HG03108 (cell line): ENCODE measurements around the gene CYBB.
A peak's percentile ranks its signal among the peaks of the same experiment; 100 is the strongest.

ENCODE experiments used
- ATAC-seq: cut with Tn5 transposase; IDR thresholded peaks from one replicate; pipeline ENCODE4 v1.9.1; 2021; ENCODE audit warnings: moderate library complexity; ENCODE audit not compliant: unreplicated experiment

CYBB gene

DNA sequence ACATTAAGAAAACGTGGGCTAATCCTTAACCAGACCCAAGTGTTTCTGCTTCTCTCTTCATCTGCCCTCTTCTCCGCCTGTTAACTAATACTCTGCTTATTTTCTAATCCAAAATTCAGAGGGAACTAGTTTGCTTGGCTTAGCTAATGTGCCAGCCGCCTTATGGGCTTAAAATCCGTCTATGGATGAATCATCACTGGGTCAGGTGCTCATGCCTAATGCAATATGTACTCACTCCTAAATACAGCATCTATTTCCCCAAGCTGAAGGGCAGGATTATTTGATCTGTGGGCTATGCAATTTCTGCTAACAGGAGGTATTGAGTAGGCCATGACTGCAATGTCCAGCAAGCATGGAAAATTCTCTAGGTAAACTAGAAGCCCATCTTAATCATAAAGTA is 55.1 kb downstream of the CYBB start:
- no peak for ATAC-seq

DNA sequence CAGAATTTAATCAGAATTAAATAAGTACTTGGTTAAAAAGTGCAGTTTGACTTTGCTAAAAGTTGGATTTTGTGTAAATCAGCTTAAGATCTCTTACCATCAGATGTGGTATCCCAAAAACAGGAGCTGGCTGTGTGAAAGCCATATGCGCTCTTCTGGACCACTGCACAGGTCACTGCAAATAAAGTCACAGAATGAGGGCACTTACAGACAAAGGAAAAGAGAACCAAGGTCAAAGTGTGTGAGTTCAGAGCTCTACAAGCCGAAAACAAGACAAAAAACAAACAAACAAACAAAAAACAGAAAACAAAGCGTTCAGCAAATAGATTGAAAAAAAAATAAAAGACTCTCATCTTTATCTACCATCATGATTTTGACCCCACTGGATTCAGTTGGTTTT is 61.1 kb downstream of the CYBB start:
- no peak for ATAC-seq

DNA sequence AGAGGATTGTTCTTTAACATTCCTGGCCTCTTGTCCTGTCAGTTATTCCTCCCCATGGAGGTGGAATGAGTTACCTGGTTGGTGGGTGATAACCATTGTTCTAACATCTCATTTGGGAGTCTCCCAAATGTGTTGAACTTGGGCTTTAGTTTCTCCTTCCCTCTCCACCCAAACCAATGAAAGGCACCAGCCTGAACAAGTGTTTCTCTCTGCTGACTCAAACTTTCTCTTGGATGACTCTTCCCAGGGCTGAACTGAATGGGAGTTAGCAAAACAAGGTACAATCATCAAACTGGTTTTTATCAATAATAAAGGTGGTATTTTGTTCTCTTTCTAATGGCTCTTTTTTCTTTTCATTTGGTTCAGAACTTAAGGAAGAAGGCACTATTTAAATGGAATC is 64.8 kb downstream of the CYBB start:
- ATAC-seq = no peak

DNA sequence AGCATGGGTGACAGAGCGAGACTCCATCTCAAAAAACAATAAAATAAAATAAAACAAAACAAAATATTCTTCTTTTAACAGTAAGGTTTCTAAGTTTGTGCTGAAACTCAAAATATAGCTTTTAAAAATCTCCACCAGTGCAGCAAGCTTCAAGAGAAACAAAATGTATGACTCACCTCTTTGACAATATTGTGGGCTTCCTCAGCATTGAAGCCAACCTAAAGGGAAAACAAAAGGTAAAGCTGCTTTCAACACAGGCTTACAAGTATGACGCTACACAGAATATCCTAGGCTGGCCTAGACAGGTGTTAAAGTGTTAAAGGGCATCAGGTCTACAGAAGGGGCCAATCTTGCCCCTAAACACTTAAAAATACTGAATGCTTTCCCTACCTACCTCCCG is 66.3 kb downstream of the CYBB start:
- no peak for ATAC-seq

DNA sequence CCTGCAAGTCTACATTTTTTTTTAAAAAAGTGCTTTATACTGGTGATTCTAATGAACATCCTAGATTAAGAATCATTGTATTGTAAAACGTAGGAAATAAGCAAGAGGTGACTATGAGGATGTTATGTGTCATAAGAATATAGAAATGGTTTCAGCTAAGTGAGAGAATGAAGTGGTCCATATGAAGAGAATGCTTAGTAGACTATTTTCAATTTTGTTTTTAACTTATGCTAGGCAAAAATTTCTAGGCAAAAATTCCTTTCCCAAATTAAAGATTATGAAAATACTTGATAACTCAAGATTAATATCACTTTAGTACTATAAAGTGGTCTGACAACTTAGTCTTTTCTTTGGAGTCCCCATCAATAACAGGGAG is 66.7 kb downstream of the CYBB start:
- ATAC-seq = no peak

DNA sequence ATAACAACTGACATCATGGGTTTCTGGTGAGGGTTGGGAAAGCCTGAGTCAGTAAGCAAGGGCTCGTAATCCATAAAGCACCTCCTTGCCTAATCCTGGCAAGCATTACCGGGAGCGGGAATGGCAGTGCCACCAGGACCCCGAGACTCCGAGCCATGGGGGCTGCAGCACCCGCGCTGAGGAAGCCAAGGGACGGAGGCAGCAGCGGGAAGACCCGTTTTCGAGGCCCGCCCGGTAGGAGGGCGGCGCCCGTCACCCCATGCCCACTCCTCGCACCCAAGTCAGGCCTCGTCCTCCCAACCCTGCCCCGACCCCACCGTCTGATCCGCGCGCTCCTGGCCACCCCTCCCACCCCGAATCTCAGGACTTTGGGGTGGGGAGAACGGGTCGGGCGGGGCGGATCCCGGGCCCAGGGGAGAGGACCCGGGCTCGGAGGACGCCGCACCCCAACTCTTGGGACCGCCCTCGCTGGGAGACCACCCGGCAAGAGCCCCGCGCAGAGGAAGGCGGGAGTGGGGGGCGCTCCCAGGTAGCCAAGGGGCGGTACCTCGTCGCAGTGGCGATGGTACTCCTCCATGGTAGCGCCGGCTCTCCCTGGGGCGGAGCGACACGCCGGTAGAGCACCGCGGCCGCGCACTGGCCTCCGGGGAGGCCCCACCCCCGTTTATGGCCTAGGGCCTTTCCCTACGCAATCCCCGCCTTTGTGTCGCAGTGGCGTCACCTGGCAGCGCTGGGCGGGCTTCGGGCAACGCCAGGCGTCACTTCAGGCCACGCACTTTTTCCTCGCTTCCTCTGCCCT is 67.3 kb downstream of the CYBB start, which contains the start of gene DYNLT3:
Gene DYNLT3, minus strand, starts transcription at position 638 of the 799 bp plus-strand sequence. Its CDS starts 61 bp downstream, at position 577.
- peak; percentile 99 for ATAC-seq

DNA sequence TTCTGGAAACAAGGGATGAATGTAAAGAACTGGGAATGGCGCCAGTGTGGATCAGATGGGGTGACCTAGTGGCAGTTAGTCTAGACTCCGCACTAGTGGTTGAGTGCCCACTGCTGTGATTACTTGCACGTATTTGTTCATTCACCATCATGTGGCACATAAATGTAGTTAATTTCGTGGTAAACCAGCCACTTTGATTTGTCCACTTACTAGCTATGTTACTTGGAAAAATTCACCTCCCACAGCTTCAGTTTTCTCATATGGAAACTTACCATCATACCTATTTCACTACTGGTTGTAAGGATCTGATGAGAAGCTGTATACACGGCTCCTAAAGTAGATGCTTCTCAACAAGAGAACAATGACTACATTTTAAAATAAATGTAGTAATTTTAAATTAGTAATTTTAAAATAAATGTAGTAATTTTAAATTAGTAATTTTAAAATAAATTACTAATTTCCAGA is 67.9 kb downstream of the CYBB start:
- ATAC-seq = no peak

DNA sequence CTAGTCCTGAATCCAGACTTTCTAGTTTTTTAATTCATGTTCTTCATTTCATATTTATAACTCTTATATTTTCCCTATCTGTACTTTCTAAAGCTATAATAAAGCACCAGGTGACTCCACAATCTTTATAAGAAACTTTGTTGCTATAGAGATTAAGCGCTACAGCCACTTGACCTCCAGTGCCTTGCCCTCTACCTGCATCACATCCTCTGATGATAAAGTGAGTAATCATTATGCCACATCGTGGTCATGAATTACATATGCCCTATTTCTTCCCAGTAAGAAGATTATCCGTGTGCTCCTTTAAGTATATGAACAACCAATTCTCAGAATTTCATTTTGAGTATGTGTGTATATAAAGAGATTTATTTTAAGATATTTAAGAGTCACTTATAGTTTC is 74.3 kb downstream of the CYBB start:
- ATAC-seq = no peak

DNA sequence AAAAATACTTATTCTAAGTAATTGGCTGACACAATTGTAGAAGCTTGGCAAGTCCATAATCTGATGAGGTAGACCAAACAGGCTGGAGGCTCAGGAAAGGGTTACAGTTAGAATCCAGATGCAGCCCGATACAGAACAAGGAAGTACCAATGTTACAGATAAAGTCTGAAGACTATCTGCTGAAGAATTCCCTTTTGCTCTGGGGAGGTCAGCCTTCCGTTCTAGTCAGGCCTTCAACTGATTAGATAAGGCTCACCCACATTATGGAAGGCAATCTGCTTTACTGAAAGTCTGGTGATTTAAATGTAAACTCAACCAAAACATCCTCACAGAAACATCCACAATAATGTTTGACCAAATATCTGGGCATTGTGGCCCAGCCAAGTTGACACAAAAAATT is 74.9 kb downstream of the CYBB start:
- ATAC-seq = no peak

DNA sequence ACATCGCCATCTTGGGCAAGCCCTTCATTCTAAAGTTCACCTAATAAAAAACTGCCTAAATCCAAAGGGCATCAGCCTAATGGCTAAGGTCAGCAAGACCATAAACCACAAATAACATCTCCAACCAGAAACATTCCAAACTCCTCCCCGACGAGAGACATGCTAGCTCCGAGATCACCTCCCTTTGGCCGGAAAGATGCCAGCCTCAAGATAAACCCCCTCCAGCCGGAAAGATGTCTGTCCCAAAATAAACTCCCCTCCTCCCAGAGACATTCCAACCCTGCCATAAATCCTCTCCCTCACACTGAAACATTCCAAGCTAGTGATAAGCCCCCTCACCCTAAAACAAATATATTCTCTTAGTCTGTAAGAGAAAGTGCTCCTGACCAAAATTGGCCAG is 80.9 kb downstream of the CYBB start:
- ATAC-seq = no peak

DNA sequence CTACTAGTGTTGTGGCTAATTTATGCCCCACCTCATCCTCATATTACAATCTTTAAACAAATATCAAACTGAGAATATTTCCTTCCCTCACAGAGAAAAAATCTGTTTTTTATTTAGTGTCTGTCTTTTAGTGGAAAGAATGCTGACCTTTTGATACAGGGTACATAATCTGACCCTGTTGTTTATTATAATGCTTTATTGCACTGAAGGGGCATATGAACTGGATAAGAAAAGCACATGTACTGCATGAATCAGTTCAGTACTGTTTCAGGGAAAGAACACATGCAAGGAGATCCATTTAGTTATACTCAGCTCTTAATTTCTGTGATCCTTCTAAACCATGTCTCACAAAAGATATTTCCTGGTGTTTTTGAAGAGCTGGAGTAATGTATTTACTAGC is 83.0 kb downstream of the CYBB start:
- ATAC-seq = no peak
